GM20000 (cell line): ENCODE measurements around the gene CATSPERB.
A peak's percentile ranks its signal among the peaks of the same experiment; 100 is the strongest.

Source experiments
- DNase-seq: peaks from one replicate; pipeline ENCODE4 v3.0.0; 2012; ENCODE audit warnings: low spot score
- CTCF ChIP-seq: IDR thresholded peaks from 2 replicates; pipeline ENCODE4 v1.5.1; 2012; ENCODE audit warnings: mild to moderate bottlenecking, control low read depth; ENCODE audit errors: extremely low read depth, missing control alignments

Gene CATSPERB

GRCh38 chr14:91716999-91717398 is 14.9 kb downstream of the CATSPERB start:
- TF ChIP-seq CTCF: no peak
- no peak for DNase-seq

GRCh38 chr14:91714805-91715204 is 17.1 kb downstream of the CATSPERB start:
- DNase-seq: no peak
- no peak for TF ChIP-seq CTCF

- no peak for TF ChIP-seq CTCF
These were observed 23.1 kb downstream of the CATSPERB start for GRCh38 chr14:91708795-91709194.

GRCh38 chr14:91706996-91707395 is 24.9 kb downstream of the CATSPERB start:
- DNase-seq: no peak
- no peak for TF ChIP-seq CTCF

More at GRCh38 chr14:91708795-91709194, 23.1 kb downstream of the CATSPERB start:
- DNase-seq: peak; percentile 6

- no peak for TF ChIP-seq CTCF
- no peak for DNase-seq
These were observed 37.2 kb downstream of the CATSPERB start for GRCh38 chr14:91694643-91695042.

GRCh38 chr14:91693346-91693745 is 38.5 kb downstream of the CATSPERB start:
- TF ChIP-seq CTCF: no peak
- DNase-seq: no peak

GRCh38 chr14:91692075-91692474 is 39.8 kb downstream of the CATSPERB start:
- TF ChIP-seq CTCF: no peak
- no peak for DNase-seq
